WTC11 (cell line): ENCODE data around the gene HHAT. TPM values are rescaled to one million over a fixed set of nuclear protein-coding genes. Genes with fewer than 3 reads are reported as not detected.

ENCODE experiments used
- ATAC-seq: fragments of 200-7000 bp; cut with Tn5 transposase; 2 replicates; pipeline ENCODE4 v1.10.0; 2021; ENCODE audit warnings: mild to moderate bottlenecking, moderate library complexity
- CTCF ChIA-PET: fragments of 300-600 bp; sonication (Branson Sonifier 250); formaldehyde crosslinking; loops from one replicate; lab custom pipeline; 2021; ENCODE audit warnings: antibody characterized with exemption; lab: Charles Lee
- POLR2A ChIA-PET: fragments of 350-600 bp; sonication (Branson Sonifier 250); formaldehyde crosslinking; loops from one replicate; lab custom pipeline; 2021; ENCODE audit warnings: antibody characterized with exemption; lab: Charles Lee
- DNase-seq: peaks from one replicate; pipeline ENCODE4 v3.0.0; 2021; ENCODE audit warnings: low spot score
- H3K27ac Mint-ChIP-seq: 2 replicates; pipeline ENCODE4 v1.8.0; 2021; ENCODE audit warnings: mixed read lengths
- H3K27me3 Mint-ChIP-seq: 2 replicates; pipeline ENCODE4 v1.8.0; 2021; ENCODE audit warnings: low read depth, mild to moderate bottlenecking, moderate library complexity, mixed read lengths
- H3K36me3 Mint-ChIP-seq: 2 replicates; pipeline ENCODE4 v1.8.0; 2021; ENCODE audit warnings: mixed read lengths
- H3K4me1 Mint-ChIP-seq: 2 replicates; pipeline ENCODE4 v1.8.0; 2022; ENCODE audit warnings: mixed read lengths
- H3K4me3 Mint-ChIP-seq: 2 replicates; pipeline ENCODE4 v1.8.0; 2021; ENCODE audit warnings: mild to moderate bottlenecking, moderate library complexity, mixed read lengths
- H3K9me3 Mint-ChIP-seq: 2 replicates; pipeline ENCODE4 v1.8.0; 2021; ENCODE audit warnings: mixed read lengths
- AFF4 ChIP-seq: sonication (generic); formaldehyde crosslinking; IDR thresholded peaks from 2 replicates; pipeline ENCODE4 v1.8.1; 2023; ENCODE audit warnings: mild to moderate bottlenecking, missing genetic modification reagents, borderline replicate concordance
- ATF1 ChIP-seq: sonication (generic); formaldehyde crosslinking; IDR thresholded peaks from 2 replicates; pipeline ENCODE4 v1.8.1; 2023; ENCODE audit warnings: mild to moderate bottlenecking, moderate library complexity, missing genetic modification reagents
- CREB1 ChIP-seq: sonication (generic); formaldehyde crosslinking; IDR thresholded peaks from 2 replicates; pipeline ENCODE4 v1.8.0; 2023; ENCODE audit warnings: mild to moderate bottlenecking, missing genetic modification reagents
- ELF4 ChIP-seq: sonication (generic); formaldehyde crosslinking; IDR thresholded peaks from 2 replicates; pipeline ENCODE4 v1.8.1; 2022; ENCODE audit warnings: low read depth, mild to moderate bottlenecking, moderate library complexity, missing genetic modification reagents
- ESRRA ChIP-seq: sonication (generic); formaldehyde crosslinking; IDR thresholded peaks from 2 replicates; pipeline ENCODE4 v1.8.1; 2022; ENCODE audit warnings: mild to moderate bottlenecking, missing genetic modification reagents, borderline replicate concordance
- ETV6 ChIP-seq: sonication (generic); formaldehyde crosslinking; IDR thresholded peaks from 2 replicates; pipeline ENCODE4 v1.8.1; 2022; ENCODE audit warnings: mild to moderate bottlenecking, missing genetic modification reagents
- MYBL2 ChIP-seq: sonication (generic); formaldehyde crosslinking; IDR thresholded peaks from 2 replicates; pipeline ENCODE4 v1.8.1; 2023; ENCODE audit warnings: mild to moderate bottlenecking, moderate library complexity, missing genetic modification reagents
- NFATC4 ChIP-seq: fragments of 250-450 bp; sonication (Bioruptor Pico); IDR thresholded peaks from 2 replicates; pipeline ENCODE4 v1.9.0; 2021; ENCODE audit warnings: mild to moderate bottlenecking
- NFYB ChIP-seq: sonication (generic); formaldehyde crosslinking; conservative IDR thresholded peaks from 2 replicates; pipeline ENCODE4 v1.8.0; 2022; ENCODE audit warnings: low read depth, missing genetic modification reagents
- PRRX2 ChIP-seq: fragments of 250-450 bp; sonication (Bioruptor Pico); IDR thresholded peaks from 2 replicates; pipeline ENCODE4 v1.8.0; 2021; ENCODE audit warnings: mild to moderate bottlenecking
- RELA ChIP-seq: sonication (generic); formaldehyde crosslinking; IDR thresholded peaks from 2 replicates; pipeline ENCODE4 v1.8.1; 2022; ENCODE audit warnings: missing genetic modification reagents, mild to moderate bottlenecking, borderline replicate concordance
- SP1 ChIP-seq: sonication (generic); formaldehyde crosslinking; conservative IDR thresholded peaks from 2 replicates; pipeline ENCODE4 v1.8.1; 2022; ENCODE audit warnings: missing genetic modification reagents
- ZBTB21 ChIP-seq: sonication (generic); formaldehyde crosslinking; IDR thresholded peaks from 2 replicates; pipeline ENCODE4 v1.8.1; 2023; ENCODE audit warnings: mild to moderate bottlenecking, missing genetic modification reagents, borderline replicate concordance
- ZNF121 ChIP-seq: sonication (generic); formaldehyde crosslinking; IDR thresholded peaks from 2 replicates; pipeline ENCODE4 v1.8.0; 2023; ENCODE audit warnings: missing genetic modification reagents
- ZNF138 ChIP-seq: sonication (generic); formaldehyde crosslinking; conservative IDR thresholded peaks from 2 replicates; pipeline ENCODE4 v1.8.1; 2022; ENCODE audit warnings: mild to moderate bottlenecking, moderate library complexity, missing genetic modification reagents
- ZNF232 ChIP-seq: sonication (generic); formaldehyde crosslinking; IDR thresholded peaks from 2 replicates; pipeline ENCODE4 v1.8.0; 2022; ENCODE audit warnings: mild to moderate bottlenecking, missing genetic modification reagents
- ZNF416 ChIP-seq: fragments of 250-450 bp; sonication (Bioruptor Pico); IDR thresholded peaks from 2 replicates; pipeline ENCODE4 v1.9.0; 2021; ENCODE audit warnings: mild to moderate bottlenecking, inconsistent platforms
- ZNF512 ChIP-seq: sonication (generic); formaldehyde crosslinking; IDR thresholded peaks from 2 replicates; pipeline ENCODE4 v1.8.1; 2022; ENCODE audit warnings: missing genetic modification reagents, borderline replicate concordance
- total RNA-seq: library from RNA; stranded (reverse); gene quantifications from 3 replicates; pipeline ENCODE4 v1.2.3, GENCODE V29; 2021

The HHAT gene
- total RNA-seq, 1 experiment from 2014 or later = 0.39 TPM

GRCh38 chr1:210478820-210479219 is 150.1 kb downstream of the HHAT start (continued):
- TF ChIP-seq NFYB (CRISPR knock-in tag) = no peak
- TF ChIP-seq ATF1 (CRISPR knock-in tag) = no peak

- Mint-ChIP-seq H3K4me3 (no peak overlapping the region), H3K27me3 (no peaks in the 10 kb centered on the region; the same call in 1 of the 2 replicates), H3K9me3 (no peaks in the 10 kb centered on the region), H3K27ac (no peak overlapping the region), H3K36me3 (no peaks in the 10 kb centered on the region), H3K4me1 (peaks cover 22% of the 10 kb centered on the region)
- TF ChIP-seq ZNF232 (CRISPR knock-in tag) (no peak), ZNF121 (CRISPR knock-in tag) (no peak), ZNF138 (CRISPR knock-in tag) (no peak), ELF4 (no peak), SP1 (CRISPR knock-in tag) (no peak), ZNF416 (CRISPR knock-in tag) (no peak), ETV6 (CRISPR knock-in tag) (no peak)
- ATAC-seq (no peak), DNase-seq (no peak)
- ChIA-PET POLR2A (no interaction called here), CTCF (interaction anchor here (1.5 kb wide), 1 partner anchor 652 kb away, joined by 4 read pairs; the partner anchor contains the start of gene KCNH1)
Measured at GRCh38 chr1:210482491-210482890, 153.8 kb downstream of the HHAT start.

- ATAC-seq (no peak), DNase-seq (no peak)
- Mint-ChIP-seq H3K4me1 (peaks cover 26% of the 10 kb centered on the region), H3K27ac (no peak overlapping the region), H3K27me3 (no peaks in the 10 kb centered on the region; the same call in 1 of the 2 replicates), H3K9me3 (no peaks in the 10 kb centered on the region), H3K4me3 (no peak overlapping the region), H3K36me3 (no peaks in the 10 kb centered on the region)
- TF ChIP-seq NFATC4 (CRISPR knock-in tag) (no peak), CREB1 (CRISPR knock-in tag) (no peak), MYBL2 (CRISPR knock-in tag) (no peak), ESRRA (no peak), AFF4 (CRISPR knock-in tag) (no peak), ATF1 (CRISPR knock-in tag) (no peak), PRRX2 (CRISPR knock-in tag) (no peak), ZNF512 (CRISPR knock-in tag) (no peak), ZBTB21 (CRISPR knock-in tag) (no peak), RELA (CRISPR knock-in tag) (no peak)
- ChIA-PET CTCF (interaction anchor here (1.1 kb wide), 1 partner anchor 651 kb away, joined by 3 read pairs; the partner anchor contains the start of gene KCNH1), POLR2A (no interaction called here)
Measured at GRCh38 chr1:210482945-210483617, 154.4 kb downstream of the HHAT start.
